ENCODE measurements around the gene RHEX.

Gene RHEX

DNA sequence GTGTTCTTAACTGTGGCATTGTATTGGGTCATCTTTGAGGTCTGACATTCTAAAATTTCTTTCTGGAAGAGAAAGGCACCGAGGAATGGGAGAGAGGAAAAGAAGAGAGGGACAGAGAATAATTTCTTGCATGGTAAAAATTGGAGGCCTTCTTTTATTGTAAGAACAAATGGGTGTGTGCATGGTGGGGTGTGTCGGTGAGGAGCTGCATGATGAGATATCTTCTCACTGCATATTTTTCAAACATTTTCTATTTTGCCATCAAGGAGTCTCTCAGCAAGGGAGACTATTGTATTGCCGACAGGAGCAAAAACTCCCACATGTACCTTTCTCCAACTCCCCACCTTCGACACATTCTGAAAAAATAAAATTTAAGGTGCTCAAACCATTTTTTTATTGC is 22.8 kb upstream of the RHEX start:
- TF ChIP-seq, protein P1, sequence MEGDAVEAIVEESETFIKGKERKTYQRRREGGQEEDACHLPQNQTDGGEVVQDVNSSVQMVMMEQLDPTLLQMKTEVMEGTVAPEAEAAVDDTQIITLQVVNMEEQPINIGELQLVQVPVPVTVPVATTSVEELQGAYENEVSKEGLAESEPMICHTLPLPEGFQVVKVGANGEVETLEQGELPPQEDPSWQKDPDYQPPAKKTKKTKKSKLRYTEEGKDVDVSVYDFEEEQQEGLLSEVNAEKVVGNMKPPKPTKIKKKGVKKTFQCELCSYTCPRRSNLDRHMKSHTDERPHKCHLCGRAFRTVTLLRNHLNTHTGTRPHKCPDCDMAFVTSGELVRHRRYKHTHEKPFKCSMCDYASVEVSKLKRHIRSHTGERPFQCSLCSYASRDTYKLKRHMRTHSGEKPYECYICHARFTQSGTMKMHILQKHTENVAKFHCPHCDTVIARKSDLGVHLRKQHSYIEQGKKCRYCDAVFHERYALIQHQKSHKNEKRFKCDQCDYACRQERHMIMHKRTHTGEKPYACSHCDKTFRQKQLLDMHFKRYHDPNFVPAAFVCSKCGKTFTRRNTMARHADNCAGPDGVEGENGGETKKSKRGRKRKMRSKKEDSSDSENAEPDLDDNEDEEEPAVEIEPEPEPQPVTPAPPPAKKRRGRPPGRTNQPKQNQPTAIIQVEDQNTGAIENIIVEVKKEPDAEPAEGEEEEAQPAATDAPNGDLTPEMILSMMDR (conservative IDR thresholded peaks at IDR 0.05; ENCODE audit: low read depth, low read length), result no peak
- no peak overlapping the region for H3K4me3 ChIP-seq (ENCODE audit: low read length)
- DNase-seq (ENCODE audit: low read depth), result no peak

DNA sequence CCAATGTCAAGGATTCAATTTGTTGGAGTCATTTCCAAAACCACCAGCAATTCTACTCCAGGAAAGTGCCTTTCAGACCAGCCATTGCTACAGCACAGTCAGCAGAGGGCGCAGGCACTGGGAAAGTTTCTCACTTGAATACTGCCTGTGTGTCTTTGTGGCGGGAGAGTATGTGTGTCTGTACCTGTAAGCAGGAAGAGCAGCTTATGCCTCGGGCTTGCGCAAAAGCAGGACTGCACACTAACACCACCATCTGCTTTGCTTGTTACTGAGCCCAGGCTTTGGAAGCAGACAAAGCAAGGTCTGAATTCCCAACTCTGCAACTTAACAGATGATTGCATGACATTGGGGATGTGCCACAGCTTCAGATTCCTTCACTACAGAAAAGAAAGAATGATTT is 22.3 kb upstream of the RHEX start:
- no peak overlapping the region for H3K4me3 ChIP-seq (ENCODE audit: low read length)
- TF ChIP-seq, protein P1 (conservative IDR thresholded peaks at IDR 0.05; ENCODE audit: low read depth, low read length), result peak; percentile 99

GRCh38 chr1:206032380-206033140 is 20.4 kb upstream of the RHEX start:
- no peak overlapping the region for H3K4me3 ChIP-seq (ENCODE audit: low read length)
- DNase-seq (ENCODE audit: low read depth), result no peak
- TF ChIP-seq, protein P1 (conservative IDR thresholded peaks at IDR 0.05; ENCODE audit: low read depth, low read length), result no peak

More for the DNA sequence above, 22.3 kb upstream of the RHEX start:
- peak; percentile 24 for DNase-seq (ENCODE audit: low read depth)

DNA sequence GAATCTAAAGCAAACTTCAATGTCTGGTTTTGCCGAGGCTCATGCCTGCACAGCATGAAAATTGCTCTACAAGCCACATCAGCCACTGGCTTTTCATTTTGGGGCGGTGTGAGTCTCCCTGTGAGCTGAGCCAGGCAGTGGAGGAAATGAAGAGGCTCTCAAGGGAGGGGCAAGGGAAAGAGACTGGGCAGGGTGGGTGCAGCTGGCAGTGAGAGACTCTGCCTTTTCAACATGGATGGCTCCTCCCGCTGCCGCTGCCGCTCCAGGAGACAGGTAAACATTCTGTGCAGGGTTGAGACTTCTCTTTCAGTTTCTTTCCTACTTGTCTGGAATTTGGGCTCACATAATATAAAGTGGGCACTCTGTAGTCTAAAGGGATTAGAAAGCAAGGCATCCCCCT is 17.9 kb upstream of the RHEX start:
- TF ChIP-seq, protein P1 (conservative IDR thresholded peaks at IDR 0.05; ENCODE audit: low read depth, low read length), result no peak
- H3K4me3 ChIP-seq (ENCODE audit: low read length), result no peak overlapping the region
- no peak for DNase-seq (ENCODE audit: low read depth)

DNA sequence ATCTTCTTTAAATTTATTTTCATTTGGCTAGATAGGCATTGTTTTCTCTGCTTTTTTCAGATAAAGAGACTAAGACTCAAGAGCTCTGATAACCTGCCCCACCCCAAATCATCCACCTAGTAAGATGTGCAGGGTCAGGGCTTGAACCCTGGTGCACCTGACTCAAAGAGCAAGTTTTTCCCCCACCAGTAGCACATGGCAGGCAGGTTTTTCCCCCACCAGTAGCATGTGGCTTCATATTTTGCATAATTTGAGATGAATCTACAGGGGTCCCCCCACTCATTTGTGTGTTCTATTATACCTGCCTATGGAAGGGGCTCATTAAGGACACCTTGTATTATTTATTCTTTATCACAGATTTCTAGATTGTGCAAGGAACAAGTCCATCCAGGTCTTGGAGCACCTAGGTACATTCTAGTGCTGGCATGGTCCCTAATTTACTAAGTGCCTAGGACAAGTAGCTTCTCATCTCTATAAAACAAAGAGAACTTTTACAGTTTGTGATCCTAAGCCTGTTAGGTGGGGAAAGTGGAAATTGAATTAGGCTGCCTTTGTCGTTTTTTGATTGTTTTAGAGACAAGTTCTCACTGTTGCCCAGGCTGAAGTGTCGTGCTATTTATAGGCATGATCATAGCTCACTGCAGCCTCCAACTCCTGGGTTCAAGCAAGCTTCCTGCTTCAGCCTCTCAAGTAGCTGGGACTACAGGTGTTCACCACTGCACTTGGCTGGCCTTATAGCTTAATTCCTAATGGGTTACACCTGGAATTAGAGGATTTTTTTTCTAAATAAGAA is 16.1 kb upstream of the RHEX start:
- DNase-seq (ENCODE audit: low read depth), result no peak
- TF ChIP-seq, protein P1 (conservative IDR thresholded peaks at IDR 0.05; ENCODE audit: low read depth, low read length), result no peak
- no peak overlapping the region for H3K4me3 ChIP-seq (ENCODE audit: low read length)

- no peak overlapping the region for H3K4me3 ChIP-seq (ENCODE audit: low read length)
- TF ChIP-seq, protein P1 (conservative IDR thresholded peaks at IDR 0.05; ENCODE audit: low read depth, low read length), result no peak
Measured at GRCh38 chr1:206037581-206037980, 15.4 kb upstream of the RHEX start.

More at GRCh38 chr1:206037581-206037980, 15.4 kb upstream of the RHEX start:
- DNase-seq (ENCODE audit: low read depth), result no peak

Measured in retinal pigment epithelial cell (primary cell).